GM12873 (cell line): ENCODE results near the gene PRR20D.
"Not testable (repeated sequence)": the region's sequence is repeated elsewhere in the genome, so short reads cannot be mapped to it uniquely, and the experiment has no call there.

Source experiments
- CTCF ChIP-seq: IDR thresholded peaks from 2 replicates; pipeline ENCODE4 v1.5.1; 2012; ENCODE audit warnings: low read depth, mild to moderate bottlenecking, moderate library complexity, low read length, control low read depth; ENCODE audit not compliant: insufficient read depth; ENCODE audit errors: missing control alignments

PRR20D gene

GRCh38 chr13:57147188-57147587, 13.2 kb upstream of the PRR20D start, which contains the start of gene PRR20B:
Gene PRR20B, plus strand, starts transcription at chr13:57147488. Its CDS starts 387 bp downstream, at chr13:57147875.
- TF ChIP-seq CTCF: not testable (repeated sequence)

GRCh38 chr13:57153761-57154160, 6.7 kb upstream of the PRR20D start, which contains the start of gene PRR20C:
Gene PRR20C, plus strand, starts transcription at chr13:57154061. Its CDS starts 387 bp downstream, at chr13:57154448.
- TF ChIP-seq CTCF: not testable (repeated sequence)

GRCh38 chr13:57166897-57167296, 6.5 kb downstream of the PRR20D start, which contains the start of gene PRR20E:
Gene PRR20E, plus strand, starts transcription at chr13:57167197. Its CDS starts 387 bp downstream, at chr13:57167584.
- TF ChIP-seq CTCF: not testable (repeated sequence)

GRCh38 chr13:57191667-57192066, 31.2 kb downstream of the PRR20D start:
- TF ChIP-seq CTCF: no peak

- TF ChIP-seq CTCF: no peak
Measured at GRCh38 chr13:57212989-57213388, 52.6 kb downstream of the PRR20D start.
